Endothelial cell of umbilical vein (primary cell): ENCODE measurements around the gene SLC9A3.

Experiments
- CTCF ChIP-seq, 2 donors: IDR thresholded peaks; 1 replicate in 1 of 2; 2 replicates in 1 of 2; pipeline ENCODE4 v1.5.1; 2011; ENCODE audit warnings: low read length in 2 of 2, mild to moderate bottlenecking in 2 of 2, moderate library complexity in 2 of 2, control low read depth in 1 of 2, inconsistent platforms in 1 of 2, low read depth in 1 of 2; ENCODE audit not compliant: insufficient read depth in 1 of 2; ENCODE audit errors: extremely low read depth in 1 of 2
- EZH2 ChIP-seq: IDR thresholded peaks from 2 replicates; pipeline ENCODE4 v1.6.1; 2012; ENCODE audit warnings: borderline replicate concordance, low read depth, mild to moderate bottlenecking, moderate library complexity, low read length, inconsistent platforms; ENCODE audit not compliant: severe bottlenecking
- FOS ChIP-seq: IDR thresholded peaks from 2 replicates; pipeline ENCODE4 v1.6.1; 2011; ENCODE audit warnings: mild to moderate bottlenecking, low read length, moderate library complexity, borderline replicate concordance; ENCODE audit not compliant: insufficient read depth
- GATA2 ChIP-seq: IDR thresholded peaks from 2 replicates; pipeline ENCODE4 v1.7.0; 2011; ENCODE audit warnings: low read depth, mild to moderate bottlenecking, moderate library complexity, mixed read lengths, low read length; ENCODE audit not compliant: insufficient read length, insufficient read depth
- JUN ChIP-seq: IDR thresholded peaks from 2 replicates; pipeline ENCODE4 v1.6.1; 2011; ENCODE audit warnings: borderline replicate concordance, low read depth; ENCODE audit not compliant: insufficient read length, insufficient read depth
- MAX ChIP-seq: IDR thresholded peaks from 2 replicates; pipeline ENCODE4 v1.6.1; 2011; ENCODE audit not compliant: insufficient read depth, insufficient read length
- POLR2A ChIP-seq: IDR thresholded peaks from 2 replicates; pipeline ENCODE4 v1.6.1; 2012; ENCODE audit warnings: low read depth, mild to moderate bottlenecking, control low read depth, low read length
- POLR2AphosphoS5 ChIP-seq: IDR thresholded peaks from 2 replicates; pipeline ENCODE4 v1.6.1; 2012; ENCODE audit warnings: low read depth, mild to moderate bottlenecking, control low read depth, low read length, moderate library complexity; ENCODE audit not compliant: insufficient read depth

GRCh38 chr5:443239-444151 lies 80.8 kb downstream of the SLC9A3 start:
- no peak for TF ChIP-seq CTCF (IDR thresholded peaks at IDR 0.05; ENCODE audit: extremely low read depth in 1 of 2, insufficient read depth in 1 of 2, low read depth in 1 of 2, low read length in 2 of 2)
- TF ChIP-seq POLR2AphosphoS5: no peak
- no peak for TF ChIP-seq MAX
- no peak for TF ChIP-seq POLR2A
- no peak for TF ChIP-seq EZH2
- TF ChIP-seq JUN: no peak
- TF ChIP-seq GATA2: no peak
- TF ChIP-seq FOS: no peak
